Activated CD8-positive, alpha-beta T cell treated with anti-CD3 and anti-CD28 coated beads, Interleukin-2, amount 10 ng/mL, durations not matched to agents 7 days and 5 days (primary cell): ENCODE data around the gene NCKAP5. TPM values are rescaled to one million over a fixed set of nuclear protein-coding genes. Genes with fewer than 3 reads are reported as not detected.

Experiments used
- ATAC-seq: fragments of 150-1000 bp; cut with Tn5 transposase; one replicate; pipeline ENCODE4 v1.10.0; 2021; ENCODE audit warnings: moderate library complexity
- CTCF ChIA-PET: fragments of 350-600 bp; sonication (Branson Sonifier 250); formaldehyde crosslinking; loops from one replicate; lab custom pipeline; 2021; ENCODE audit warnings: antibody characterized with exemption; lab: Charles Lee
- POLR2A ChIA-PET: fragments of 350-600 bp; sonication (Branson Sonifier 250); formaldehyde crosslinking; loops from one replicate; lab custom pipeline; 2021; ENCODE audit warnings: antibody characterized with exemption; lab: Charles Lee
- DNase-seq: peaks from one replicate; pipeline ENCODE4 v3.0.0-alpha.2; 2020
- H3K27ac Mint-ChIP-seq: one replicate; pipeline ENCODE4 v1.8.0; 2021; ENCODE audit warnings: mild to moderate bottlenecking, mixed read lengths
- H3K27me3 Mint-ChIP-seq: one replicate; pipeline ENCODE4 v1.8.0; 2021; ENCODE audit warnings: low read depth, mixed read lengths
- H3K36me3 Mint-ChIP-seq: one replicate; pipeline ENCODE4 v1.8.0; 2021; ENCODE audit warnings: low read depth, mixed read lengths
- H3K4me1 Mint-ChIP-seq: one replicate; pipeline ENCODE4 v1.8.0; 2021; ENCODE audit warnings: low read depth, mixed read lengths
- H3K4me3 Mint-ChIP-seq: one replicate; pipeline ENCODE4 v1.8.0; 2021; ENCODE audit warnings: mild to moderate bottlenecking, mixed read lengths
- H3K9me3 Mint-ChIP-seq: one replicate; pipeline ENCODE4 v1.8.0; 2022; ENCODE audit warnings: mixed read lengths; ENCODE audit not compliant: insufficient read depth
- total RNA-seq, 2 experiments: library from RNA; stranded (reverse); gene quantifications; one replicate each; pipeline ENCODE4 v1.2.3, GENCODE V29; 2021

Gene NCKAP5
- total RNA-seq, 2 experiments from 2014 or later: not detected

GRCh38 chr2:132978840-132979239 lies 589.4 kb downstream of the NCKAP5 start:
- Mint-ChIP-seq H3K9me3 (no peaks in the 10 kb centered on the region), H3K27me3 (no peaks in the 10 kb centered on the region), H3K27ac (no peak overlapping the region), H3K4me3 (no peak overlapping the region), H3K36me3 (no peaks in the 10 kb centered on the region), H3K4me1 (no peaks in the 10 kb centered on the region)
- no peak for ATAC-seq
- DNase-seq: no peak
- CTCF ChIA-PET: no interaction called here
- POLR2A ChIA-PET: no interaction called here

GRCh38 chr2:132977812-132978529 lies 590.3 kb downstream of the NCKAP5 start:
- ChIA-PET CTCF (no interaction called here), POLR2A (no interaction called here)
- no peak for ATAC-seq
- no peak for DNase-seq
- Mint-ChIP-seq H3K9me3 (no peaks in the 10 kb centered on the region), H3K4me1 (no peaks in the 10 kb centered on the region), H3K27ac (no peak overlapping the region), H3K27me3 (no peaks in the 10 kb centered on the region), H3K36me3 (no peaks in the 10 kb centered on the region), H3K4me3 (no peak overlapping the region)

GRCh38 chr2:132975193-132976105 lies 592.8 kb downstream of the NCKAP5 start:
- CTCF ChIA-PET: no interaction called here
- Mint-ChIP-seq H3K4me1 (no peaks in the 10 kb centered on the region), H3K27me3 (no peaks in the 10 kb centered on the region)

GRCh38 chr2:132974467-132975095 lies 593.7 kb downstream of the NCKAP5 start:
- no peak overlapping the region for H3K4me3 Mint-ChIP-seq
- no peaks in the 10 kb centered on the region for H3K4me1 Mint-ChIP-seq
- no peaks in the 10 kb centered on the region for H3K9me3 Mint-ChIP-seq
- ChIA-PET CTCF (no interaction called here), POLR2A (no interaction called here)
- ATAC-seq: no peak
- no peaks in the 10 kb centered on the region for H3K27me3 Mint-ChIP-seq
- H3K27ac Mint-ChIP-seq: no peak overlapping the region
- H3K36me3 Mint-ChIP-seq: no peaks in the 10 kb centered on the region
- no peak for DNase-seq

More at GRCh38 chr2:132975193-132976105, 592.8 kb downstream of the NCKAP5 start:
- no peak for ATAC-seq
- no peak overlapping the region for H3K27ac Mint-ChIP-seq
- POLR2A ChIA-PET: no interaction called here
- no peaks in the 10 kb centered on the region for H3K9me3 Mint-ChIP-seq
- DNase-seq: no peak
- H3K4me3 Mint-ChIP-seq: no peak overlapping the region
- no peaks in the 10 kb centered on the region for H3K36me3 Mint-ChIP-seq

GRCh38 chr2:132971310-132972061 lies 596.8 kb downstream of the NCKAP5 start:
- Mint-ChIP-seq H3K4me3 (no peak overlapping the region), H3K9me3 (no peaks in the 10 kb centered on the region), H3K27me3 (no peaks in the 10 kb centered on the region), H3K4me1 (no peaks in the 10 kb centered on the region), H3K27ac (no peak overlapping the region), H3K36me3 (no peaks in the 10 kb centered on the region)
- ATAC-seq: no peak
- no peak for DNase-seq
- POLR2A ChIA-PET: no interaction called here
- CTCF ChIA-PET: no interaction called here

GRCh38 chr2:132969371-132969985 lies 598.8 kb downstream of the NCKAP5 start:
- Mint-ChIP-seq H3K27me3 (no peaks in the 10 kb centered on the region), H3K4me1 (no peaks in the 10 kb centered on the region), H3K9me3 (no peaks in the 10 kb centered on the region), H3K4me3 (no peak overlapping the region), H3K27ac (no peak overlapping the region), H3K36me3 (no peaks in the 10 kb centered on the region)
- ATAC-seq (no peak), DNase-seq (no peak)
- CTCF ChIA-PET: no interaction called here
- POLR2A ChIA-PET: no interaction called here

GRCh38 chr2:132965460-132965859 lies 602.8 kb downstream of the NCKAP5 start:
- Mint-ChIP-seq H3K27ac (no peak overlapping the region), H3K4me1 (no peaks in the 10 kb centered on the region), H3K36me3 (no peaks in the 10 kb centered on the region), H3K4me3 (no peak overlapping the region), H3K9me3 (no peaks in the 10 kb centered on the region), H3K27me3 (no peaks in the 10 kb centered on the region)
- POLR2A ChIA-PET: no interaction called here
- DNase-seq: no peak
- CTCF ChIA-PET: no interaction called here
- no peak for ATAC-seq

GRCh38 chr2:132963161-132963560 lies 605.1 kb downstream of the NCKAP5 start:
- H3K36me3 Mint-ChIP-seq: no peaks in the 10 kb centered on the region
- H3K4me3 Mint-ChIP-seq: no peak overlapping the region
- CTCF ChIA-PET: no interaction called here
- DNase-seq: no peak
- H3K27me3 Mint-ChIP-seq: no peaks in the 10 kb centered on the region
- H3K9me3 Mint-ChIP-seq: no peaks in the 10 kb centered on the region
- ATAC-seq: no peak
- no peaks in the 10 kb centered on the region for H3K4me1 Mint-ChIP-seq
- POLR2A ChIA-PET: no interaction called here
- no peak overlapping the region for H3K27ac Mint-ChIP-seq

GRCh38 chr2:132958887-132959286 lies 609.4 kb downstream of the NCKAP5 start:
- H3K27me3 Mint-ChIP-seq: no peaks in the 10 kb centered on the region
- no peak for ATAC-seq
- H3K9me3 Mint-ChIP-seq: no peaks in the 10 kb centered on the region
- DNase-seq: no peak
- H3K36me3 Mint-ChIP-seq: no peaks in the 10 kb centered on the region
- no peak overlapping the region for H3K4me3 Mint-ChIP-seq
- H3K27ac Mint-ChIP-seq: no peak overlapping the region
- no peaks in the 10 kb centered on the region for H3K4me1 Mint-ChIP-seq
- ChIA-PET CTCF (no interaction called here), POLR2A (no interaction called here)

GRCh38 chr2:132955871-132956615 lies 612.2 kb downstream of the NCKAP5 start:
- no peaks in the 10 kb centered on the region for H3K36me3 Mint-ChIP-seq
- ChIA-PET POLR2A (no interaction called here), CTCF (no interaction called here)
- ATAC-seq: no peak
- no peaks in the 10 kb centered on the region for H3K9me3 Mint-ChIP-seq
- H3K4me3 Mint-ChIP-seq: no peak overlapping the region
- DNase-seq: no peak
- H3K4me1 Mint-ChIP-seq: no peaks in the 10 kb centered on the region
- no peaks in the 10 kb centered on the region for H3K27me3 Mint-ChIP-seq
- H3K27ac Mint-ChIP-seq: no peak overlapping the region

GRCh38 chr2:132953771-132954170 lies 614.5 kb downstream of the NCKAP5 start:
- ChIA-PET CTCF (no interaction called here), POLR2A (no interaction called here)
- no peak for DNase-seq
- Mint-ChIP-seq H3K36me3 (no peaks in the 10 kb centered on the region), H3K4me3 (no peak overlapping the region), H3K27me3 (no peaks in the 10 kb centered on the region), H3K27ac (no peak overlapping the region), H3K9me3 (no peaks in the 10 kb centered on the region), H3K4me1 (no peaks in the 10 kb centered on the region)
- no peak for ATAC-seq
